LoVo (cell line): ENCODE results near the gene CNKSR3.

Experiments
- DNase-seq: peaks from one replicate; pipeline ENCODE4 v3.0.0-alpha.2; 2016; ENCODE audit warnings: low spot score

CNKSR3 gene

GRCh38 chr6:154453329-154453728, 57.2 kb downstream of the CNKSR3 start:
- DNase-seq = no peak

- no peak for DNase-seq
These were observed 60.0 kb downstream of the CNKSR3 start for GRCh38 chr6:154450498-154450897.

- no peak for DNase-seq
These were observed 61.9 kb downstream of the CNKSR3 start for GRCh38 chr6:154448448-154449096.

GRCh38 chr6:154447954-154448353, 62.5 kb downstream of the CNKSR3 start:
- DNase-seq = no peak

GRCh38 chr6:154446984-154447383, 63.5 kb downstream of the CNKSR3 start:
- DNase-seq = no peak

- no peak for DNase-seq
These were observed 65.1 kb downstream of the CNKSR3 start for GRCh38 chr6:154445417-154445816.

- DNase-seq = no peak
These were observed 68.5 kb downstream of the CNKSR3 start for GRCh38 chr6:154441995-154442310.

- DNase-seq = no peak
These were observed 70.0 kb downstream of the CNKSR3 start for GRCh38 chr6:154440422-154441043.

- no peak for DNase-seq
These were observed 70.5 kb downstream of the CNKSR3 start for GRCh38 chr6:154440022-154440421.

GRCh38 chr6:154438882-154439415, 71.5 kb downstream of the CNKSR3 start:
- DNase-seq = no peak

GRCh38 chr6:154435400-154435945, 75.0 kb downstream of the CNKSR3 start:
- DNase-seq = no peak

GRCh38 chr6:154434662-154435061, 75.8 kb downstream of the CNKSR3 start:
- DNase-seq = no peak

GRCh38 chr6:154433477-154434241, 76.8 kb downstream of the CNKSR3 start:
- no peak for DNase-seq

GRCh38 chr6:154432533-154433476, 77.7 kb downstream of the CNKSR3 start:
- DNase-seq = no peak

GRCh38 chr6:154430481-154430919, 80.0 kb downstream of the CNKSR3 start:
- DNase-seq = no peak

GRCh38 chr6:154429711-154430110, 80.8 kb downstream of the CNKSR3 start:
- DNase-seq = no peak

- no peak for DNase-seq
These were observed 81.6 kb downstream of the CNKSR3 start for GRCh38 chr6:154428897-154429296.

GRCh38 chr6:154427446-154427845, 83.0 kb downstream of the CNKSR3 start:
- no peak for DNase-seq

GRCh38 chr6:154426997-154427396, 83.5 kb downstream of the CNKSR3 start:
- no peak for DNase-seq

- DNase-seq = no peak
These were observed 85.5 kb downstream of the CNKSR3 start for GRCh38 chr6:154425034-154425433.

- no peak for DNase-seq
These were observed 96.3 kb downstream of the CNKSR3 start for GRCh38 chr6:154414021-154414813.
